Mammary epithelial cell (primary cell): ENCODE data around the gene KDM4E.
"Not testable (repeated sequence)": the region's sequence is repeated elsewhere in the genome, so short reads cannot be mapped to it uniquely, and the experiment has no call there.

Source experiments
- CTCF ChIP-seq, 2 donors: IDR thresholded peaks in 1 of 2; conservative IDR thresholded peaks in 1 of 2; 2 replicates each; pipeline ENCODE4 v1.5.1; 2011 to 2012; ENCODE audit warnings: inconsistent platforms in 2 of 2, low read length in 2 of 2, mild to moderate bottlenecking in 2 of 2, control low read depth in 1 of 2, low read depth in 1 of 2; ENCODE audit not compliant: insufficient read depth in 1 of 2; ENCODE audit errors: extremely low read depth in 1 of 2
- EZH2 ChIP-seq: IDR thresholded peaks from 2 replicates; pipeline ENCODE4 v1.6.1; 2012; ENCODE audit warnings: low read length, inconsistent platforms, borderline replicate concordance

GRCh38 chr11:95037356-95038035, 12.4 kb downstream of the KDM4E start:
- TF ChIP-seq CTCF (conservative IDR thresholded peaks at IDR 0.05 in 1 of 2, IDR thresholded peaks at IDR 0.05 in 1 of 2; ENCODE audit: extremely low read depth in 1 of 2, insufficient read depth in 1 of 2, low read depth in 1 of 2, low read length in 2 of 2); EZH2: not testable (repeated sequence)
